HEK293 (cell line): Measurements from ENCODE around the gene MUS81.

Experiments used
- GLIS2 ChIP-seq: fragments of 450-650 bp; formaldehyde crosslinking; IDR thresholded peaks from 2 replicates; pipeline ENCODE4 v1.5.1; 2016; ENCODE audit warnings: missing biosample characterization, missing genetic modification characterization
- IKZF3 ChIP-seq: fragments of 450-650 bp; IDR thresholded peaks from 2 replicates; pipeline ENCODE4 v1.5.0; 2018; ENCODE audit warnings: missing biosample characterization, mild to moderate bottlenecking, missing genetic modification characterization, moderate library complexity
- KLF10 ChIP-seq: fragments of 450-650 bp; IDR thresholded peaks from 2 replicates; pipeline ENCODE4 v1.5.1; 2018; ENCODE audit warnings: missing biosample characterization, mild to moderate bottlenecking, missing genetic modification characterization
- KLF7 ChIP-seq: fragments of 450-650 bp; formaldehyde crosslinking; IDR thresholded peaks from 2 replicates; pipeline ENCODE4 v1.5.1; 2016; ENCODE audit warnings: missing biosample characterization, missing genetic modification characterization, borderline replicate concordance
- OSR2 ChIP-seq: fragments of 450-650 bp; formaldehyde crosslinking; IDR thresholded peaks from 2 replicates; pipeline ENCODE4 v1.5.1; 2016; ENCODE audit warnings: missing biosample characterization, missing genetic modification characterization
- SP2 ChIP-seq: fragments of 450-650 bp; formaldehyde crosslinking; IDR thresholded peaks from 2 replicates; pipeline ENCODE4 v1.5.1; 2016; ENCODE audit warnings: missing biosample characterization, missing genetic modification characterization
- YY2 ChIP-seq: fragments of 450-650 bp; formaldehyde crosslinking; IDR thresholded peaks from 2 replicates; pipeline ENCODE4 v1.5.1; 2016; ENCODE audit warnings: missing biosample characterization, missing genetic modification characterization
- ZBTB17 ChIP-seq: fragments of 450-650 bp; formaldehyde crosslinking; IDR thresholded peaks from 2 replicates; pipeline ENCODE4 v1.5.1; 2016; ENCODE audit warnings: missing biosample characterization, missing genetic modification characterization
- ZFP69B ChIP-seq: fragments of 450-650 bp; formaldehyde crosslinking; IDR thresholded peaks from 2 replicates; pipeline ENCODE4 v1.5.1; 2016; ENCODE audit warnings: missing biosample characterization, missing genetic modification characterization
- ZNF174 ChIP-seq: fragments of 450-650 bp; formaldehyde crosslinking; IDR thresholded peaks from 2 replicates; pipeline ENCODE4 v1.5.0; 2017; ENCODE audit warnings: missing biosample characterization, mild to moderate bottlenecking, missing genetic modification characterization
- ZNF26 ChIP-seq: fragments of 450-650 bp; formaldehyde crosslinking; IDR thresholded peaks from 2 replicates; pipeline ENCODE4 v1.5.1; 2016; ENCODE audit warnings: missing biosample characterization, missing genetic modification characterization
- ZNF266 ChIP-seq: fragments of 450-650 bp; formaldehyde crosslinking; IDR thresholded peaks from 2 replicates; pipeline ENCODE4 v1.5.1; 2016; ENCODE audit warnings: missing biosample characterization, missing genetic modification characterization, low read depth
- ZNF280D ChIP-seq: fragments of 450-650 bp; formaldehyde crosslinking; IDR thresholded peaks from 2 replicates; pipeline ENCODE4 v1.5.1; 2016; ENCODE audit warnings: missing biosample characterization, missing genetic modification characterization
- ZNF366 ChIP-seq: fragments of 450-650 bp; formaldehyde crosslinking; conservative IDR thresholded peaks from 2 replicates; pipeline ENCODE4 v1.5.1; 2016; ENCODE audit warnings: missing biosample characterization, missing genetic modification characterization
- ZNF488 ChIP-seq: fragments of 450-650 bp; formaldehyde crosslinking; IDR thresholded peaks from 2 replicates; pipeline ENCODE4 v1.5.1; 2016; ENCODE audit warnings: missing biosample characterization, missing genetic modification characterization
- ZNF501 ChIP-seq: fragments of 450-650 bp; formaldehyde crosslinking; IDR thresholded peaks from 2 replicates; pipeline ENCODE4 v1.5.1; 2016; ENCODE audit warnings: missing biosample characterization, missing genetic modification characterization
- ZNF561 ChIP-seq: fragments of 450-650 bp; IDR thresholded peaks from 2 replicates; pipeline ENCODE4 v1.5.1; 2018; ENCODE audit warnings: missing biosample characterization, missing genetic modification characterization, borderline replicate concordance
- ZNF645 ChIP-seq: fragments of 450-650 bp; formaldehyde crosslinking; IDR thresholded peaks from 2 replicates; pipeline ENCODE4; 2016; ENCODE audit warnings: missing biosample characterization, missing genetic modification characterization
- ZNF660 ChIP-seq: fragments of 450-650 bp; IDR thresholded peaks from 2 replicates; pipeline ENCODE4 v1.5.1; 2018; ENCODE audit warnings: missing biosample characterization, mild to moderate bottlenecking, missing genetic modification characterization
- TF ChIP-seq, protein P1 (sequence below): fragments of 450-650 bp; formaldehyde crosslinking; IDR thresholded peaks from 2 replicates; pipeline ENCODE4 v1.5.1; 2016; ENCODE audit warnings: missing biosample characterization, missing genetic modification characterization
- TF ChIP-seq, protein P2 (sequence below): fragments of 450-650 bp; formaldehyde crosslinking; IDR thresholded peaks from 2 replicates; pipeline ENCODE4 v1.5.1; 2016; ENCODE audit warnings: missing biosample characterization, missing genetic modification characterization
- TF ChIP-seq, protein P3 (sequence below): fragments of 450-650 bp; formaldehyde crosslinking; IDR thresholded peaks from 2 replicates; pipeline ENCODE4 v1.5.1; 2016; ENCODE audit warnings: missing biosample characterization, missing genetic modification characterization

MUS81 gene

GRCh38 chr11:65860278-65861164, at the start of gene MUS81 (continued):
- TF ChIP-seq, protein P1, sequence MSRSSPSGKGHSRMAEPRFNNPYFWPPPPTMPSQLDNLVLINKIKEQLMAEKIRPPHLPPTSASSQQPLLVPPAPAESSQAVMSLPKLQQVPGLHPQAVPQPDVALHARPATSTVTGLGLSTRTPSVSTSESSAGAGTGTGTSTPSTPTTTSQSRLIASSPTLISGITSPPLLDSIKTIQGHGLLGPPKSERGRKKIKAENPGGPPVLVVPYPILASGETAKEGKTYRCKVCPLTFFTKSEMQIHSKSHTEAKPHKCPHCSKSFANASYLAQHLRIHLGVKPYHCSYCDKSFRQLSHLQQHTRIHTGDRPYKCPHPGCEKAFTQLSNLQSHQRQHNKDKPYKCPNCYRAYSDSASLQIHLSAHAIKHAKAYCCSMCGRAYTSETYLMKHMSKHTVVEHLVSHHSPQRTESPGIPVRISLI = no peak
- TF ChIP-seq ZNF501 (tag by site-specific recombination) (peak; percentile 42; the same call in 1 of the 2 replicates), GLIS2 (tag by site-specific recombination) (peak; percentile 74), YY2 (tag by site-specific recombination) (peak; percentile 63; the same call in 1 of the 2 replicates), OSR2 (tag by site-specific recombination) (no peak), ZNF174 (tag by site-specific recombination) (no peak), ZNF660 (tag by site-specific recombination) (peak; percentile 90), ZNF266 (tag by site-specific recombination) (no peak), ZNF488 (no peak), ZNF561 (tag by site-specific recombination) (peak; percentile 97), ZNF280D (tag by site-specific recombination) (no peak), ZNF645 (tag by site-specific recombination) (no peak), SP2 (peak; percentile 83), KLF10 (peak; percentile 99), ZNF366 (no peak), ZBTB17 (tag by site-specific recombination) (peak; percentile 82), IKZF3 (tag by site-specific recombination) (peak; percentile 94), ZNF26 (tag by site-specific recombination) (no peak), ZFP69B (tag by site-specific recombination) (0 out of 2 replicates have a peak, but pooled peaks have one; percentile 23), KLF7 (tag by site-specific recombination) (peak; percentile 85; the same call in 1 of the 2 replicates)
- TF ChIP-seq, protein P2, sequence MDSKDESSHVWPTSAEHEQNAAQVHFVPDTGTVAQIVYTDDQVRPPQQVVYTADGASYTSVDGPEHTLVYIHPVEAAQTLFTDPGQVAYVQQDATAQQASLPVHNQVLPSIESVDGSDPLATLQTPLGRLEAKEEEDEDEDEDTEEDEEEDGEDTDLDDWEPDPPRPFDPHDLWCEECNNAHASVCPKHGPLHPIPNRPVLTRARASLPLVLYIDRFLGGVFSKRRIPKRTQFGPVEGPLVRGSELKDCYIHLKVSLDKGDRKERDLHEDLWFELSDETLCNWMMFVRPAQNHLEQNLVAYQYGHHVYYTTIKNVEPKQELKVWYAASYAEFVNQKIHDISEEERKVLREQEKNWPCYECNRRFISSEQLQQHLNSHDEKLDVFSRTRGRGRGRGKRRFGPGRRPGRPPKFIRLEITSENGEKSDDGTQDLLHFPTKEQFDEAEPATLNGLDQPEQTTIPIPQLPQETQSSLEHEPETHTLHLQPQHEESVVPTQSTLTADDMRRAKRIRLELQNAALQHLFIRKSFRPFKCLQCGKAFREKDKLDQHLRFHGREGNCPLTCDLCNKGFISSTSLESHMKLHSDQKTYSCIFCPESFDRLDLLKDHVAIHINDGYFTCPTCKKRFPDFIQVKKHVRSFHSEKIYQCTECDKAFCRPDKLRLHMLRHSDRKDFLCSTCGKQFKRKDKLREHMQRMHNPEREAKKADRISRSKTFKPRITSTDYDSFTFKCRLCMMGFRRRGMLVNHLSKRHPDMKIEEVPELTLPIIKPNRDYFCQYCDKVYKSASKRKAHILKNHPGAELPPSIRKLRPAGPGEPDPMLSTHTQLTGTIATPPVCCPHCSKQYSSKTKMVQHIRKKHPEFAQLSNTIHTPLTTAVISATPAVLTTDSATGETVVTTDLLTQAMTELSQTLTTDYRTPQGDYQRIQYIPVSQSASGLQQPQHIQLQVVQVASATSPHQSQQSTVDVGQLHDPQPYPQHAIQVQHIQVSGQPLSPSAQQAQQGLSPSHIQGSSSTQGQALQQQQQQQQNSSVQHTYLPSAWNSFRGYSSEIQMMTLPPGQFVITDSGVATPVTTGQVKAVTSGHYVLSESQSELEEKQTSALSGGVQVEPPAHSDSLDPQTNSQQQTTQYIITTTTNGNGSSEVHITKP (tag by site-specific recombination) = peak; percentile 73; the same call in 1 of the 2 replicates
- TF ChIP-seq, protein P3, sequence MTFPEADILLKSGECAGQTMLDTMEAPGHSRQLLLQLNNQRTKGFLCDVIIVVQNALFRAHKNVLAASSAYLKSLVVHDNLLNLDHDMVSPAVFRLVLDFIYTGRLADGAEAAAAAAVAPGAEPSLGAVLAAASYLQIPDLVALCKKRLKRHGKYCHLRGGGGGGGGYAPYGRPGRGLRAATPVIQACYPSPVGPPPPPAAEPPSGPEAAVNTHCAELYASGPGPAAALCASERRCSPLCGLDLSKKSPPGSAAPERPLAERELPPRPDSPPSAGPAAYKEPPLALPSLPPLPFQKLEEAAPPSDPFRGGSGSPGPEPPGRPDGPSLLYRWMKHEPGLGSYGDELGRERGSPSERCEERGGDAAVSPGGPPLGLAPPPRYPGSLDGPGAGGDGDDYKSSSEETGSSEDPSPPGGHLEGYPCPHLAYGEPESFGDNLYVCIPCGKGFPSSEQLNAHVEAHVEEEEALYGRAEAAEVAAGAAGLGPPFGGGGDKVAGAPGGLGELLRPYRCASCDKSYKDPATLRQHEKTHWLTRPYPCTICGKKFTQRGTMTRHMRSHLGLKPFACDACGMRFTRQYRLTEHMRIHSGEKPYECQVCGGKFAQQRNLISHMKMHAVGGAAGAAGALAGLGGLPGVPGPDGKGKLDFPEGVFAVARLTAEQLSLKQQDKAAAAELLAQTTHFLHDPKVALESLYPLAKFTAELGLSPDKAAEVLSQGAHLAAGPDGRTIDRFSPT (tag by site-specific recombination) = peak; percentile 75
